22Rv1 (cell line): ENCODE results near the gene HOXC13.

Experiments
- ZFX ChIP-seq: fragments of 450-650 bp; IDR thresholded peaks from 2 replicates; pipeline ENCODE4 v1.6.1; 2017; ENCODE audit warnings: antibody characterized with exemption, borderline replicate concordance
- TF ChIP-seq, protein P1 (sequence below): fragments of 450-650 bp; IDR thresholded peaks from 2 replicates; pipeline ENCODE4 v1.5.1; 2017; ENCODE audit warnings: mild to moderate bottlenecking

DNA sequence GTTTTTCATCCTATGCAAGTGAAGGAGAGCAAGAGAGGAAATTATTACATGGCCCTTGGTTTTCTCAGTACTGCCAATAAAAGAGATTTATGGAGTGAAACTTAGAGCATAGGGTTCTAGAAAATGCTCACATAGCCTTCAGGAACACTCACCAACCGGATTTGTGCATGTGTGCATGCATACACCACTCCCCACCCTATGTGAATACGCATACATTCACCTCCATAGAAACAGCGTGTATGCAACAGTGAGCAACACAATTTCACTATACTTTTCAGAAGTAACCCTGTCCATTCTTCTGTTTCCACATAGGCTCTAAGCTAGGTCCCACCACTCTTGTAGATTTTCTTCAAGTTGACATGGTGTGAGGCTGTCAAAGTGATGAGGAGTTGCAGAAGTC is 31.5 kb upstream of the HOXC13 start:
- TF ChIP-seq, protein P1, sequence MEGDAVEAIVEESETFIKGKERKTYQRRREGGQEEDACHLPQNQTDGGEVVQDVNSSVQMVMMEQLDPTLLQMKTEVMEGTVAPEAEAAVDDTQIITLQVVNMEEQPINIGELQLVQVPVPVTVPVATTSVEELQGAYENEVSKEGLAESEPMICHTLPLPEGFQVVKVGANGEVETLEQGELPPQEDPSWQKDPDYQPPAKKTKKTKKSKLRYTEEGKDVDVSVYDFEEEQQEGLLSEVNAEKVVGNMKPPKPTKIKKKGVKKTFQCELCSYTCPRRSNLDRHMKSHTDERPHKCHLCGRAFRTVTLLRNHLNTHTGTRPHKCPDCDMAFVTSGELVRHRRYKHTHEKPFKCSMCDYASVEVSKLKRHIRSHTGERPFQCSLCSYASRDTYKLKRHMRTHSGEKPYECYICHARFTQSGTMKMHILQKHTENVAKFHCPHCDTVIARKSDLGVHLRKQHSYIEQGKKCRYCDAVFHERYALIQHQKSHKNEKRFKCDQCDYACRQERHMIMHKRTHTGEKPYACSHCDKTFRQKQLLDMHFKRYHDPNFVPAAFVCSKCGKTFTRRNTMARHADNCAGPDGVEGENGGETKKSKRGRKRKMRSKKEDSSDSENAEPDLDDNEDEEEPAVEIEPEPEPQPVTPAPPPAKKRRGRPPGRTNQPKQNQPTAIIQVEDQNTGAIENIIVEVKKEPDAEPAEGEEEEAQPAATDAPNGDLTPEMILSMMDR, result no peak
- TF ChIP-seq ZFX, result no peak
